ENCODE measurements around the gene SAFB.
"Not testable (repeated sequence)": the region's sequence is repeated elsewhere in the genome, so short reads cannot be mapped to it uniquely, and the experiment has no call there.

The SAFB gene

DNA sequence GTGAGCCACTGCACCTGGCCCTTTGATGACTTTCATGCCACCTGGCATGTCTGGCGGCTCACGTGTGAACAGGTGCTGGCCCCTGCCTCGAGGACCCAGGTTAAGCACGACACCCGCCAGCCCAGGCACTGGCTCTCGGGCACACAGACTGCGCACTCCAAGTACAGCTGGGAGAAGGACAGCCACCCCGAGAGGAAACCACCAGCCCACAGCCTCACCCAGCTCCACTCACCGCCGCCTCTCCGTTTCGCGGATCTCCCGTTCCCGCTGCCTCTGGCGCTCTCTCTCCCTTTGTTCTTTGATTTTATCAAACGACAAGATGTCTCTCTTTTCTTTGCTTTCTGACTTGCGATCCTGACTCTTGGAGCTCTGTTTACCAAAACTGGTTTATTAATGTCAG is 27.8 kb upstream of the SAFB start:
- H3K27ac ChIP-seq = no peak overlapping the region
- no peak for TF ChIP-seq ZFX (IDR thresholded peaks at IDR 0.05)
- TF ChIP-seq, protein P1, sequence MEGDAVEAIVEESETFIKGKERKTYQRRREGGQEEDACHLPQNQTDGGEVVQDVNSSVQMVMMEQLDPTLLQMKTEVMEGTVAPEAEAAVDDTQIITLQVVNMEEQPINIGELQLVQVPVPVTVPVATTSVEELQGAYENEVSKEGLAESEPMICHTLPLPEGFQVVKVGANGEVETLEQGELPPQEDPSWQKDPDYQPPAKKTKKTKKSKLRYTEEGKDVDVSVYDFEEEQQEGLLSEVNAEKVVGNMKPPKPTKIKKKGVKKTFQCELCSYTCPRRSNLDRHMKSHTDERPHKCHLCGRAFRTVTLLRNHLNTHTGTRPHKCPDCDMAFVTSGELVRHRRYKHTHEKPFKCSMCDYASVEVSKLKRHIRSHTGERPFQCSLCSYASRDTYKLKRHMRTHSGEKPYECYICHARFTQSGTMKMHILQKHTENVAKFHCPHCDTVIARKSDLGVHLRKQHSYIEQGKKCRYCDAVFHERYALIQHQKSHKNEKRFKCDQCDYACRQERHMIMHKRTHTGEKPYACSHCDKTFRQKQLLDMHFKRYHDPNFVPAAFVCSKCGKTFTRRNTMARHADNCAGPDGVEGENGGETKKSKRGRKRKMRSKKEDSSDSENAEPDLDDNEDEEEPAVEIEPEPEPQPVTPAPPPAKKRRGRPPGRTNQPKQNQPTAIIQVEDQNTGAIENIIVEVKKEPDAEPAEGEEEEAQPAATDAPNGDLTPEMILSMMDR (conservative IDR thresholded peaks at IDR 0.05) = no peak

DNA sequence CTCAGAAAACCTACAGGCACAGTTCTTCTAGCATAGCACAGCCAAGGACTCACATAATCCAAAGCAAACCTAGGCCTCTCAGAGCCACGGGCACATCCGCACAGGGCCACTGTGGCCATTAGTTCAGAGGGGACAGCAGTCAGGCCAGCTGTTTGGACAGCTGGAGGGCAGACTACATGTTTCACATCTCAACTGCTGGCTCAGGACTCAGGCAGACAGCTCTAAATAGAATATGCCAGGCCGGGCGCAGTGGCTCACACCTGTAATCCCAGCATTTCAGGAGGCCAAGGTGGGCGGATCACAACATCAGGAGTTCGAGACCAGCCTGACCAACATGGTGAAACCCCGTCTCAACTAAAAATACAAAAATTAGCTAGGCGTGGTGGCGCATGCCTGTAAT is 27.1 kb upstream of the SAFB start:
- H3K27ac ChIP-seq = no peak overlapping the region
- no peak for TF ChIP-seq ZFX (IDR thresholded peaks at IDR 0.05)
- TF ChIP-seq, protein P1 (conservative IDR thresholded peaks at IDR 0.05) = no peak

- TF ChIP-seq, protein P1 (conservative IDR thresholded peaks at IDR 0.05) = no peak
- no peak for TF ChIP-seq ZFX (IDR thresholded peaks at IDR 0.05)
- H3K27ac ChIP-seq = no peak overlapping the region
Observed at GRCh38 chr19:5600797-5601196, 22.1 kb upstream of the SAFB start.

DNA sequence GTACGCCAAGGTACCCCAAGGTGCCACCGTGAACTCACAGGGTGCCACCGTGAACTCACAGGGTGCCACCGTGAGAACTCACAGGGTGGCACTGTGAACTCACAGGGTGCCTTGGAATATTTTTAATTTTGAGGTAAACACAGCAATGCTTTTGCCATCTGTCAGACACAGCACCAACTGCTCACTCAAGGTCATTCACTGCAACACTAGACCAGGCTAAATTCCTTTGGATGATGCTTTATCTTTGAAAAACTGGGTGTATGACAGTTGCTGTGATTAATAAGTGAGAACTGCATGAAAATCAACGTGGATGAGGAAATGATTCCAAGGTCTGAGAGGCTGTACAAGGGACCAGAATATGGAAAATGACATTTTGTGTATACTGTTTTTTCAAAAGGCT is 19.3 kb upstream of the SAFB start:
- TF ChIP-seq ZFX (IDR thresholded peaks at IDR 0.05) = no peak
- TF ChIP-seq, protein P1 (conservative IDR thresholded peaks at IDR 0.05) = no peak
- no peak overlapping the region for H3K27ac ChIP-seq

DNA sequence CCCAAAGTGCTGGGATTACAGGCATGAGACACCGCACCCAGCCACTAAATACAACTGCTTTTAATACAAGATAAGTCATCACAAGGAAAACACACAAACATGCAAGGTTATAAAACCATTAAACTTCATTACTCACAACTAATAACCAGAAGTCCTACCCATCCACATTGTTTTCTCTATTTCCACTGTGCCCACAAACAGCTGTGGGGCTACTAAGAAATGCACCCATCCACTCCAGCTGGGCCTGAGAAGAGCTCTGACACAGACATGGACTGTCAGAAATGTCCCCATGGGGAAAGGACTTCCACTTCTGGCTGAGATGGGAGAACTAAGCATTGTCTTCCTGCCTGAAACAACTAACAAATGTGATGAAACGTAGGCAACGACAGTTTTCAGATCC is 17.5 kb upstream of the SAFB start:
- no peak for TF ChIP-seq ZFX (IDR thresholded peaks at IDR 0.05)
- TF ChIP-seq, protein P1 (conservative IDR thresholded peaks at IDR 0.05) = no peak
- no peak overlapping the region for H3K27ac ChIP-seq

DNA sequence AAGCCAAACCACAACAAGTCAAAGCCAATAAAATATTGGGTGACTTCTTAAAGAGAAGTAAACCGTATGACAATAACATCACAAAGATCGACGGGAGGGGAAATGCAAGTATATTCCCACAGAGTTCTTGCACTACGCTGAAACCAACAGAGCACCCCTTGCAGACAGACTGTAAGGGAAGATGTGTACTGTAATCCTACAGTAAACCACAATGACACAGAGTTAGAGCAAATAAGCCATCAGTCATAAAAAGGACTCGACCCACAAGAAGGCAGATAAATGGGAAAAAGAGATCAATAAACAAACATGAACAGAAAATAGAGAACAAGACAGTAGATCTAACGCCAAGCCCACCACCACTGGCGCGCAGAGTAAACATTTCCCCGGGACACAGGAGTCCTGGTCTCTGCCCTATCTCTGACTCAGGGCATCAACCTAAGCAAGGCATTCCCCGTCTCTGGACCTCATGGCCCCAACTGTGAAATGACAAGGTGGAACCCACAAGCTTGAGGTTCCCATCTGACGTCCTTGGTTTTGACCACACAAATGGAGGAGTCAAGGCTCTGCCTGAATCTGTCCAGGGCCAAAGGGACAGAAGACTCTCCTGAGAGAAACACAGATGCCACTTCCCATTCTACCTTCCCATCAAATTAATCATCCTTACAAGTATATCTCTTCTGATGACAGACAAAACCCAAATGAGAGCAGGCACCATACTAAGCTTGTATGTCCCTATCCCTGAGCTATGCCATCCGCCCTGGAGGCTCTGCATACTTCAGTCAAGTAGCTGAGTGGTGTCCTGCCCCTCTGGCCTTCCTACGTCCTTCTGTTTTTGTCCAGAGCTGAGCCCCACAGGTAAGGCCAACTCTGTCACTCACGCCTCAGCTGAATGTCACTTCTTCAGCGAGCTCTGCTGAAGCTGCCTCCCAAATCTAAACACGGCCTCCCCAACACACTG is 15.3 kb upstream of the SAFB start:
- no peak overlapping the region for H3K27ac ChIP-seq
- TF ChIP-seq, protein P1 (conservative IDR thresholded peaks at IDR 0.05) = no peak
- TF ChIP-seq ZFX (IDR thresholded peaks at IDR 0.05) = no peak

GRCh38 chr19:5608291-5608690 is 14.6 kb upstream of the SAFB start:
- TF ChIP-seq, protein P1 (conservative IDR thresholded peaks at IDR 0.05) = no peak
- no peak for TF ChIP-seq ZFX (IDR thresholded peaks at IDR 0.05)
- no peak overlapping the region for H3K27ac ChIP-seq

- not testable (repeated sequence) for H3K27ac ChIP-seq
Observed at GRCh38 chr19:5608766-5609165, 14.1 kb upstream of the SAFB start.
